ENCODE results near the gene CPSF6. TPM values are rescaled to one million over a fixed set of nuclear protein-coding genes. Genes with fewer than 3 reads are reported as not detected.

Gene CPSF6
- total and polyA plus RNA-seq, 9 donors = 24.7 to 98.0 (median 64.0) TPM

DNA sequence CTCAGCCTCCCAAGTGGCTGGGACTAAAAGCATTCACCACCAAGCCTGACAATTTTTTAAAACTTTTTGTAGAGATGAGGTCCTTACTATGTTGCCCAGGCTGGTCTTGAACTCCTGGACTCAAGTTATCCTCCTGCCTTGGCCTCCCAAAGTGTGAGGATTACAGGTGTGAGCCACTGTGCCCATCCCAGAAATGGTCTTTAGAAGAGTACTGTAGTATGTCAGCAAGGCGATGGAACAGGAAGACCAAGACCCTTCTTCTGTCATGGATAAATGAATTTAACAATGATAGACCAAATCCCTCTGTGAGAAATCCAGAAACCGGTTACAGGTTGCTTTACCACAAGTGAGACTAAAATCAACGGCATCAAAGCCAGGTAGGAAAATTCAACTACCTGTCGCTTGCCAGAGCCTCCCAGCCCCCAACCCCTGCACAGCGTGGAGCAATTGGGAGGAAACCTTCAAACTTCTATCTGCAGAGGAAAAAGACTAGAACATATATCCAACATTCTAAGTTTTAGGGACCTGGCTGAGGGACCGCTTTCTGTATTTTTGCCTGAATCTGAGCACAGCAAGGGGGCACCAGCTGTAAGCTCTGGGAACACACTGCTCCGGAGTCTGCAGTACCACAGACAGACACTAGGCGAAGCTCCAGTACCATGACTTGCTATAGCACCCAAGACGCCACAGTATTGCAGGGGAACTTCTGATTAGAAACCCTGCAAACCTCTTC is 51.3 kb downstream of the CPSF6 start:
- no peaks in the 10 kb centered on the region for H3K4me1 ChIP-seq (ENCODE audit: insufficient read depth)
- no peaks in the 10 kb centered on the region for H3K27me3 ChIP-seq
- 26 to 39% (median 31%) methylated on average over 9 of the region's 9 CpGs for WGBS, 3 donors
- no peaks in the 10 kb centered on the region for H3K9me3 ChIP-seq
- TF ChIP-seq POLR2A (IDR thresholded peaks at IDR 0.05) = no peak
- TF ChIP-seq CTCF (IDR thresholded peaks at IDR 0.05) = no peak
- no peak for TF ChIP-seq EP300 (IDR thresholded peaks at IDR 0.05)
- no peak overlapping the region for H3K4me3 ChIP-seq
- DNase-seq = peak in 4 of 5 donors; percentile 14 to 50 (median 44)
- H3K36me3 ChIP-seq = no peaks in the 10 kb centered on the region
- no peak overlapping the region for H3K27ac ChIP-seq
- intact Hi-C loops (cut with DNase I) = no loop called here

DNA sequence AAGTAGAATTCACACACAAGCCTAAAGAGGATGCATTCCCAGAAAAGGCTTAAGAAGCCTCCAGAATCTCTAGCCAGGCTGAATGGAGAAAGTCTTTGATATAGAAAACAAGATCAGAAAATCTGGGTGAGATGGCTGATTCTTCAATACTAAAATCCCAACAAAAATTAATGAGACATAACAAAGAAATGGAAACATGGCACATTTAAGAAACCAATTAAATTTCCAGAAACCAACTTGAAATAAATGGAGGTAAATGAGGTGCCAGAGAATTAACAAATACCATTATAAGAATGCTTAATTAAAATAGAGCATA is 51.9 kb downstream of the CPSF6 start:
- Histone ChIP-seq H3K36me3 (no peaks in the 10 kb centered on the region), H3K27ac (no peak overlapping the region), H3K9me3 (no peaks in the 10 kb centered on the region), H3K4me1 (ENCODE audit: insufficient read depth) (no peaks in the 10 kb centered on the region), H3K27me3 (no peaks in the 10 kb centered on the region), H3K4me3 (no peak overlapping the region)
- no peak for DNase-seq
- intact Hi-C loops (cut with DNase I) = no loop called here
- no peak for TF ChIP-seq POLR2A (IDR thresholded peaks at IDR 0.05)
- no peak for TF ChIP-seq CTCF (IDR thresholded peaks at IDR 0.05)
- TF ChIP-seq EP300 (IDR thresholded peaks at IDR 0.05) = no peak

- 95 to 98% (median 97%) methylated on average over 1 of the region's 1 CpG for WGBS, 3 donors
- Histone ChIP-seq H3K27me3 (no peaks in the 10 kb centered on the region), H3K27ac (no peak overlapping the region), H3K36me3 (no peaks in the 10 kb centered on the region), H3K9me3 (no peaks in the 10 kb centered on the region), H3K4me3 (no peak overlapping the region), H3K4me1 (ENCODE audit: insufficient read depth) (no peaks in the 10 kb centered on the region)
- DNase-seq = no peak
- TF ChIP-seq CTCF (IDR thresholded peaks at IDR 0.05) (no peak), POLR2A (IDR thresholded peaks at IDR 0.05) (no peak), EP300 (IDR thresholded peaks at IDR 0.05) (no peak)
- intact Hi-C loops (cut with DNase I) = no loop called here
These were observed 58.8 kb downstream of the CPSF6 start for GRCh38 chr12:69298133-69298532.

DNA sequence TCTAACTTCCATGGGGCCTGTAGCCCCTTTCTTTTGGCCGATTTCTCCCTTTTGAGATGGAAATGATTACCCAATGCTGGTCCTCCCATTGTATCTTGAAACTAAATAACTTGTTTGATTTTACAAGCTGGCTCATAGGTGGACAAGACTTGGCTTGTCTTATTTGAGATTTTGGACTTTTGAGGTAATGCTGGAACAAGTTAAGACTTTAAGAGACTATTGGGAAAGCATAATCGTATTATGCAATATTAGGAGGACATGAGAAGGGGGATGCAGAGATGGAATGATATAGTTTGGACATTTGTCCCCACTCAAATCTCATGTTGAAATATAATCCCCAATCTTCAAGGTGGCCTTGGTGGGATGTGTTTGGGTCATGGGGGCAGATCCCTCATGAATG is 59.6 kb downstream of the CPSF6 start:
- 85 to 93% (median 88%) methylated on average over 2 of the region's 2 CpGs for WGBS, 3 donors
- Histone ChIP-seq H3K36me3 (no peaks in the 10 kb centered on the region), H3K4me3 (no peak overlapping the region), H3K4me1 (ENCODE audit: insufficient read depth) (no peaks in the 10 kb centered on the region), H3K9me3 (no peaks in the 10 kb centered on the region), H3K27me3 (no peaks in the 10 kb centered on the region), H3K27ac (no peak overlapping the region)
- TF ChIP-seq EP300 (IDR thresholded peaks at IDR 0.05) (no peak), POLR2A (IDR thresholded peaks at IDR 0.05) (no peak), CTCF (IDR thresholded peaks at IDR 0.05) (no peak)
- DNase-seq = no peak
- intact Hi-C loops (cut with DNase I) = no loop called here
